IMR-90 (cell line): ENCODE measurements around the gene MEGF11. TPM values are rescaled to one million over a fixed set of nuclear protein-coding genes. Genes with fewer than 3 reads are reported as not detected.
A peak's percentile ranks its signal among the peaks of the same experiment; 100 is the strongest.

Experiments
- ATAC-seq: fragments of 200-7000 bp; cut with Tn5 transposase; 2 replicates; pipeline ENCODE4 v1.9.1; 2020; ENCODE audit warnings: low read depth, mild to moderate bottlenecking, moderate library complexity
- BruUV-seq: library from RNA; stranded (reverse); fragments of 400-500 nt; replicated peaks from 2 replicates; lab custom pipeline; 2021; lab: Mats Ljungman, UMichigan
- CTCF ChIA-PET: fragments of 300-600 bp; formaldehyde crosslinking; extraction: SDS; loops from one replicate; lab custom pipeline; 2021; ENCODE audit warnings: antibody characterized with exemption; lab: Yijun Ruan, JAX
- POLR2A ChIA-PET: fragments of 300-600 bp; sonication (Branson Sonifier 250); formaldehyde crosslinking; loops from one replicate; lab custom pipeline; 2022; ENCODE audit warnings: antibody characterized with exemption; ENCODE audit not compliant: unreplicated experiment; lab: Charles Lee
- DNase-seq: peaks from one replicate; pipeline ENCODE4 v3.0.0; 2013
- H2AFZ ChIP-seq: replicated peaks from 2 replicates; pipeline ENCODE3; 2013; ENCODE audit warnings: low read length, mild to moderate bottlenecking; ENCODE audit not compliant: poor library complexity
- H2AK5ac ChIP-seq: 2 replicates; pipeline ENCODE4 v1.6.1; 2013; ENCODE audit warnings: low read depth, low read length, inconsistent platforms
- H2AK9ac ChIP-seq: replicated peaks from 2 replicates; pipeline ENCODE3; 2013; ENCODE audit warnings: mild to moderate bottlenecking, low read depth, low read length, moderate library complexity; ENCODE audit not compliant: poor library complexity
- H2BK120ac ChIP-seq: 2 replicates; pipeline ENCODE4 v1.6.1; 2013; ENCODE audit warnings: low read depth, low read length, inconsistent platforms
- H2BK15ac ChIP-seq: 3 replicates; pipeline ENCODE4 v1.6.1; 2013; ENCODE audit warnings: low read depth, low read length, inconsistent platforms
- H2BK20ac ChIP-seq: 2 replicates; pipeline ENCODE4 v1.6.1; 2013; ENCODE audit warnings: low read depth, mild to moderate bottlenecking, inconsistent platforms, low read length, moderate library complexity
- H2BK5ac ChIP-seq: 2 replicates; pipeline ENCODE4 v1.6.1; 2013; ENCODE audit warnings: mild to moderate bottlenecking, low read depth, low read length, inconsistent platforms; ENCODE audit not compliant: poor library complexity, severe bottlenecking
- H3K14ac ChIP-seq: replicated peaks from 2 replicates; pipeline ENCODE4 v1.6.1; 2013; ENCODE audit warnings: low read depth, low read length, inconsistent platforms
- H3K18ac ChIP-seq: 2 replicates; pipeline ENCODE4 v1.6.1; 2013; ENCODE audit warnings: low read depth, low read length, control low read depth
- H3K23ac ChIP-seq: 2 replicates; pipeline ENCODE4 v1.6.1; 2013; ENCODE audit warnings: low read depth, low read length, inconsistent platforms
- H3K27ac ChIP-seq: 2 replicates; pipeline ENCODE4 v1.5.1; 2013; ENCODE audit warnings: mild to moderate bottlenecking, control low read depth, low read length; ENCODE audit not compliant: insufficient read depth
- H3K27me3 ChIP-seq: 2 replicates; pipeline ENCODE4 v1.6.1; 2013; ENCODE audit warnings: low read length; ENCODE audit not compliant: control insufficient read depth, insufficient read depth
- H3K36me3 ChIP-seq: 2 replicates; pipeline ENCODE4 v1.6.1; 2013; ENCODE audit warnings: low read length, mixed read lengths; ENCODE audit not compliant: control insufficient read depth, insufficient read depth
- H3K4ac ChIP-seq: 2 replicates; pipeline ENCODE4 v1.6.1; 2013; ENCODE audit warnings: low read depth, low read length, inconsistent platforms
- H3K4me1 ChIP-seq: 2 replicates; pipeline ENCODE4 v1.6.1; 2013; ENCODE audit warnings: low read length, mixed read lengths; ENCODE audit not compliant: control insufficient read depth, insufficient read depth
- H3K4me2 ChIP-seq: 2 replicates; pipeline ENCODE4 v1.6.1; 2013; ENCODE audit warnings: low read depth, mild to moderate bottlenecking, control low read depth, low read length, moderate library complexity
- H3K4me3 ChIP-seq: 2 replicates; pipeline ENCODE4 v1.5.1; 2013; ENCODE audit warnings: low read depth, mild to moderate bottlenecking, control low read depth, low read length, moderate library complexity; ENCODE audit not compliant: insufficient read depth
- H3K56ac ChIP-seq: 2 replicates; pipeline ENCODE4 v1.6.1; 2013; ENCODE audit warnings: low read length, inconsistent platforms; ENCODE audit not compliant: insufficient read depth; ENCODE audit errors: extremely low read depth
- H3K79me1 ChIP-seq, 2 experiments: 2 replicates each; pipeline ENCODE4 v1.6.1; 2013; ENCODE audit warnings: low read length in 2 of 2, inconsistent platforms in 1 of 2, low read depth in 1 of 2
- H3K9ac ChIP-seq: 2 replicates; pipeline ENCODE4 v1.6.1; 2013; ENCODE audit warnings: low read depth, low read length, control low read depth
- H3K9me1 ChIP-seq: 2 replicates; pipeline ENCODE4 v1.6.1; 2013; ENCODE audit warnings: low read length, inconsistent platforms; ENCODE audit not compliant: insufficient read depth
- H3K9me3 ChIP-seq: 2 replicates; pipeline ENCODE4 v1.6.1; 2013; ENCODE audit warnings: low read length; ENCODE audit not compliant: control insufficient read depth, insufficient read depth
- H4K20me1 ChIP-seq: 2 replicates; pipeline ENCODE4 v1.6.1; 2013; ENCODE audit warnings: low read length, inconsistent platforms; ENCODE audit not compliant: insufficient read depth
- H4K5ac ChIP-seq: 2 replicates; pipeline ENCODE4 v1.6.1; 2013; ENCODE audit warnings: mild to moderate bottlenecking, low read depth, low read length, control low read depth
- H4K8ac ChIP-seq, 2 experiments: 2 replicates each; pipeline ENCODE4 v1.6.1; 2013; ENCODE audit warnings: low read depth in 2 of 2, low read length in 2 of 2, control low read depth in 1 of 2, inconsistent platforms in 1 of 2
- H4K91ac ChIP-seq: 2 replicates; pipeline ENCODE4 v1.6.1; 2013; ENCODE audit warnings: low read depth, low read length, inconsistent platforms; ENCODE audit not compliant: insufficient read depth
- BHLHE40 ChIP-seq: fragments of 150-350 bp; IDR thresholded peaks from 2 replicates; pipeline ENCODE4 v1.6.1; 2016; ENCODE audit warnings: mild to moderate bottlenecking, low read depth, low read length
- CEBPB ChIP-seq: IDR thresholded peaks from 2 replicates; pipeline ENCODE4 v1.6.1; 2012; ENCODE audit warnings: low read depth, low read length, improper control_type of control experiment
- CHD1 ChIP-seq: IDR thresholded peaks from 2 replicates; pipeline ENCODE4 v1.6.1; 2012; ENCODE audit warnings: low read depth, low read length, improper control_type of control experiment
- MAFK ChIP-seq: IDR thresholded peaks from 2 replicates; pipeline ENCODE4 v1.6.1; 2012; ENCODE audit warnings: low read depth, low read length, improper control_type of control experiment
- MXI1 ChIP-seq: IDR thresholded peaks from 2 replicates; pipeline ENCODE4 v1.6.1; 2012; ENCODE audit warnings: low read depth, mild to moderate bottlenecking, low read length, moderate library complexity, borderline replicate concordance
- NFE2L2 ChIP-seq: fragments of 150-350 bp; IDR thresholded peaks from 2 replicates; pipeline ENCODE4 v1.6.1; 2016; ENCODE audit warnings: low read depth, mild to moderate bottlenecking, low read length
- POLR2A ChIP-seq: IDR thresholded peaks from 2 replicates; pipeline ENCODE4 v1.6.1; 2012; ENCODE audit warnings: mild to moderate bottlenecking, low read depth, low read length
- RFX5 ChIP-seq: IDR thresholded peaks from 2 replicates; pipeline ENCODE4 v1.8.0; 2012; ENCODE audit warnings: low read depth, mild to moderate bottlenecking, low read length, moderate library complexity
- USF2 ChIP-seq: fragments of 150-350 bp; IDR thresholded peaks from 2 replicates; pipeline ENCODE4 v1.6.1; 2017; ENCODE audit warnings: mild to moderate bottlenecking, antibody characterized with exemption, low read length, low read depth
- WGBS, 2 experiments: methylation state at CpG; one replicate each; pipeline versions ENCODE4 v1.1.5 to v1.1.7; 2013; ENCODE audit warnings: missing lambda C conversion rate in 2 of 2; ENCODE audit not compliant: insufficient read length in 1 of 2; ENCODE audit errors: extremely low coverage in 2 of 2; 5-methylcytosine and 5-hydroxymethylcytosine counted together
- dilution Hi-C: fragments of 300-500 bp; cut with HindIII; formaldehyde crosslinking; loops from one replicate; pipeline ENCODE4 v1.14.3; 2018; ENCODE audit warnings: low sequenced_read_pairs; ENCODE audit not compliant: unreplicated experiment
- in situ Hi-C: fragments of 300-500 bp; cut with MboI; formaldehyde crosslinking; loops from 3 replicates; pipeline ENCODE4 v1.14.3; 2019; ENCODE audit warnings: low sequenced_read_pairs, inconsistent platforms, mixed read lengths
- intact Hi-C: fragments of 100-400 bp; cut with micrococcal nuclease; formaldehyde crosslinking; loops from 2 replicates; pipeline ENCODE4 v1.10.0; 2022
- polyA plus RNA-seq, 3 experiments: library from polyadenylated mRNA; depleted of rRNA; stranded (reverse); fragments of >200 nt; gene quantifications; 2 replicates each; pipeline ENCODE4 v1.2.3, GENCODE V29; 2012; ENCODE audit warnings: low replicate concordance in 1 of 3
- total RNA-seq: library from RNA; depleted of rRNA; stranded (reverse); fragments of >200 nt; gene quantifications from 2 replicates; pipeline ENCODE4 v1.2.3, GENCODE V29; 2012

The MEGF11 gene
- total and polyA plus RNA-seq, 2 of the 4 experiments (the other 2 are of a cell fraction), result not detected

- H3K18ac ChIP-seq, result no peak overlapping the region
- H3K27ac ChIP-seq, result no peak overlapping the region
- no TSS peak for BruUV-seq
- peaks cover 10 to 22% of the 10 kb centered on the region in 2 experiments; a peak in 3 of 4 replicates for H3K79me1 ChIP-seq
- H3K4me2 ChIP-seq, result no peak overlapping the region
- no peak overlapping the region for H4K5ac ChIP-seq
- in situ Hi-C loops, result no loop called here
- H2BK20ac ChIP-seq, result no peak overlapping the region
- H2AK5ac ChIP-seq, result no peak overlapping the region
- ATAC-seq, result no peak; the same call in 1 of the 2 replicates
- H3K14ac ChIP-seq, result no peak overlapping the region
- no CpG with 5 or more reads among the region's 2 CpGs for WGBS, 2 experiments
- no peak overlapping the region for H3K4me3 ChIP-seq
- ChIA-PET CTCF (no interaction called here), POLR2A (no interaction called here)
- H4K20me1 ChIP-seq, result peaks cover 16% of the 10 kb centered on the region; the same call in 1 of the 2 replicates
- no peak overlapping the region for H3K23ac ChIP-seq
- no peak overlapping the region for H3K9ac ChIP-seq
- no peak overlapping the region for H2AFZ ChIP-seq
- H3K36me3 ChIP-seq, result peaks cover 20% of the 10 kb centered on the region
- H3K9me1 ChIP-seq, result 0 out of 2 replicates have a peak, but pooled peaks cover 6% of the 10 kb centered on the region
- H3K27me3 ChIP-seq, result no peaks in the 10 kb centered on the region
- H3K56ac ChIP-seq, result no peak overlapping the region
- TF ChIP-seq MAFK (no peak), POLR2A (no peak), BHLHE40 (no peak), NFE2L2 (no peak), MXI1 (no peak), USF2 (no peak), CEBPB (no peak), CHD1 (no peak), RFX5 (no peak)
- H4K91ac ChIP-seq, result no peak overlapping the region
- H2BK15ac ChIP-seq, result no peak overlapping the region
- DNase-seq, result peak; percentile 48
- H2BK5ac ChIP-seq, result no peak overlapping the region
- no peak overlapping the region for H4K8ac ChIP-seq
- H3K4ac ChIP-seq, result no peak overlapping the region
- peaks cover 2% of the 10 kb centered on the region; the same call in 1 of the 2 replicates for H3K4me1 ChIP-seq
- no peak overlapping the region for H2AK9ac ChIP-seq
- H2BK120ac ChIP-seq, result no peak overlapping the region
- intact Hi-C loops, result no loop called here
- dilution Hi-C loops, result no loop called here
- no peaks in the 10 kb centered on the region for H3K9me3 ChIP-seq
These were observed 357.3 kb downstream of the MEGF11 start for GRCh38 chr15:65896236-65896635.
